ENCODE results near the gene GLE1.

- TF ChIP-seq CTCF (conservative IDR thresholded peaks at IDR 0.05; ENCODE audit: low read length): no peak
- no peak for TF ChIP-seq EZH2phosphoT487 (IDR thresholded peaks at IDR 0.05; ENCODE audit: borderline replicate concordance)
Measured at GRCh38 chr9:128499920-128500319, 4.6 kb upstream of the GLE1 start.
